Activated CD4-positive, alpha-beta memory T cell treated with anti-CD3 and anti-CD28 coated beads for 36 hours (primary cell): ENCODE measurements around the gene HRH1. TPM values are rescaled to one million over a fixed set of nuclear protein-coding genes. Genes with fewer than 3 reads are reported as not detected.
"Not testable (repeated sequence)": the region's sequence is repeated elsewhere in the genome, so short reads cannot be mapped to it uniquely, and the experiment has no call there.

Source experiments
- CTCF ChIA-PET: fragments of 350-600 bp; sonication (Branson Sonifier 250); formaldehyde crosslinking; loops from one replicate; lab custom pipeline; 2021; ENCODE audit warnings: antibody characterized with exemption, inconsistent platforms; lab: Charles Lee
- POLR2A ChIA-PET: fragments of 350-600 bp; sonication (Branson Sonifier 250); formaldehyde crosslinking; loops from one replicate; lab custom pipeline; 2021; ENCODE audit warnings: antibody characterized with exemption; lab: Charles Lee
- DNase-seq: peaks from one replicate; pipeline ENCODE4 v3.0.0-alpha.2; 2020
- H3K27ac Mint-ChIP-seq: one replicate; pipeline ENCODE4 v1.8.0; 2021; ENCODE audit warnings: mixed read lengths
- H3K27me3 Mint-ChIP-seq: one replicate; pipeline ENCODE4 v1.8.0; 2021; ENCODE audit warnings: mixed read lengths
- H3K36me3 Mint-ChIP-seq: one replicate; pipeline ENCODE4 v1.8.0; 2021; ENCODE audit warnings: mixed read lengths
- H3K4me1 Mint-ChIP-seq: one replicate; pipeline ENCODE4 v1.8.0; 2021; ENCODE audit warnings: low read depth, mixed read lengths
- H3K4me3 Mint-ChIP-seq: one replicate; pipeline ENCODE4 v1.8.0; 2021; ENCODE audit warnings: mild to moderate bottlenecking, mixed read lengths
- H3K9me3 Mint-ChIP-seq: one replicate; pipeline ENCODE4 v1.8.0; 2021; ENCODE audit warnings: mixed read lengths
- intact Hi-C: fragments of 100-400 bp; cut with micrococcal nuclease; formaldehyde crosslinking; loops from one replicate; pipeline ENCODE4 v1.15.1; 2023
- total RNA-seq, 2 experiments: library from RNA; stranded (reverse); gene quantifications; one replicate each; pipeline ENCODE4 v1.2.3, GENCODE V29; 2021

Gene HRH1
- total RNA-seq, 2 experiments from 2014 or later = 2.3 to 2.9 TPM

GRCh38 chr3:11165476-11165875 lies 11.2 kb downstream of the HRH1 start:
- intact Hi-C loops = no loop called here
- Mint-ChIP-seq H3K27ac (no peak overlapping the region), H3K36me3 (no peaks in the 10 kb centered on the region), H3K9me3 (no peaks in the 10 kb centered on the region), H3K4me1 (no peaks in the 10 kb centered on the region), H3K4me3 (no peak overlapping the region), H3K27me3 (peaks cover 14% of the 10 kb centered on the region)
- DNase-seq = no peak
- ChIA-PET CTCF (no interaction called here), POLR2A (no interaction called here)

- CTCF ChIA-PET, H3K27ac Mint-ChIP-seq, H3K4me1 Mint-ChIP-seq, POLR2A ChIA-PET, DNase-seq, H3K27me3 Mint-ChIP-seq, H3K4me3 Mint-ChIP-seq, intact Hi-C loops, H3K9me3 Mint-ChIP-seq, H3K36me3 Mint-ChIP-seq: not testable (repeated sequence)
These were observed 12.6 kb downstream of the HRH1 start for GRCh38 chr3:11166807-11167400.

GRCh38 chr3:11167590-11167989 lies 13.3 kb downstream of the HRH1 start:
- DNase-seq = no peak
- Mint-ChIP-seq H3K27ac (no peak overlapping the region), H3K36me3 (no peaks in the 10 kb centered on the region), H3K4me3 (no peak overlapping the region), H3K27me3 (peaks cover 8% of the 10 kb centered on the region), H3K9me3 (no peaks in the 10 kb centered on the region), H3K4me1 (no peaks in the 10 kb centered on the region)
- intact Hi-C loops = no loop called here
- ChIA-PET POLR2A (no interaction called here), CTCF (no interaction called here)

- ChIA-PET POLR2A (no interaction called here), CTCF (no interaction called here)
- no peaks in the 10 kb centered on the region for H3K36me3 Mint-ChIP-seq
These were observed 14.1 kb downstream of the HRH1 start for GRCh38 chr3:11168406-11168805.

GRCh38 chr3:11168881-11169805 lies 14.8 kb downstream of the HRH1 start:
- Mint-ChIP-seq H3K27me3 (peaks cover 3% of the 10 kb centered on the region), H3K4me3 (no peak overlapping the region), H3K4me1 (no peaks in the 10 kb centered on the region), H3K36me3 (no peaks in the 10 kb centered on the region), H3K9me3 (no peaks in the 10 kb centered on the region), H3K27ac (no peak overlapping the region)
- intact Hi-C loops = no loop called here
- DNase-seq = no peak
- ChIA-PET CTCF (no interaction called here), POLR2A (no interaction called here)

More at GRCh38 chr3:11168406-11168805, 14.1 kb downstream of the HRH1 start:
- no peaks in the 10 kb centered on the region for H3K9me3 Mint-ChIP-seq
- no peak overlapping the region for H3K4me3 Mint-ChIP-seq
- H3K4me1 Mint-ChIP-seq = no peaks in the 10 kb centered on the region
- intact Hi-C loops = no loop called here
- H3K27ac Mint-ChIP-seq = no peak overlapping the region
- peaks cover 3% of the 10 kb centered on the region for H3K27me3 Mint-ChIP-seq
- DNase-seq = no peak

- POLR2A ChIA-PET = no interaction called here
- Mint-ChIP-seq H3K27ac (no peak overlapping the region), H3K4me3 (no peak overlapping the region), H3K36me3 (no peaks in the 10 kb centered on the region), H3K27me3 (peaks cover 3% of the 10 kb centered on the region), H3K4me1 (no peaks in the 10 kb centered on the region), H3K9me3 (no peaks in the 10 kb centered on the region)
- CTCF ChIA-PET = interaction anchor here (1.0 kb wide), 1 partner anchor 165 kb away, joined by 4 read pairs; no protein-coding TSS in a partner anchor
- intact Hi-C loops = no loop called here
- DNase-seq = no peak
These were observed 15.9 kb downstream of the HRH1 start for GRCh38 chr3:11170052-11170770.

- H3K36me3 Mint-ChIP-seq = no peaks in the 10 kb centered on the region
- intact Hi-C loops = no loop called here
- H3K9me3 Mint-ChIP-seq = no peaks in the 10 kb centered on the region
- ChIA-PET POLR2A (no interaction called here), CTCF (no interaction called here)
- no peaks in the 10 kb centered on the region for H3K4me1 Mint-ChIP-seq
- no peak for DNase-seq
- no peak overlapping the region for H3K4me3 Mint-ChIP-seq
- peaks cover 3% of the 10 kb centered on the region for H3K27me3 Mint-ChIP-seq
- no peak overlapping the region for H3K27ac Mint-ChIP-seq
These were observed 17.9 kb downstream of the HRH1 start for GRCh38 chr3:11172096-11172690.

- Mint-ChIP-seq H3K36me3 (no peaks in the 10 kb centered on the region), H3K27me3 (peaks cover 1% of the 10 kb centered on the region), H3K4me1 (no peaks in the 10 kb centered on the region), H3K27ac (no peak overlapping the region), H3K9me3 (no peaks in the 10 kb centered on the region), H3K4me3 (no peak overlapping the region)
- no peak for DNase-seq
- intact Hi-C loops = no loop called here
- CTCF ChIA-PET = interaction anchor here (0.6 kb wide), 1 partner anchor 218 kb away, joined by 3 read pairs; no protein-coding TSS in a partner anchor
- POLR2A ChIA-PET = interaction anchor here (0.6 kb wide), 1 partner anchor 1474 kb away, joined by 3 read pairs; no protein-coding TSS in a partner anchor
These were observed 19.7 kb downstream of the HRH1 start for GRCh38 chr3:11173828-11174465.

- intact Hi-C loops = no loop called here
- no peaks in the 10 kb centered on the region for H3K36me3 Mint-ChIP-seq
- no peak for DNase-seq
- no peak overlapping the region for H3K4me3 Mint-ChIP-seq
- no peaks in the 10 kb centered on the region for H3K4me1 Mint-ChIP-seq
- H3K27me3 Mint-ChIP-seq = no peaks in the 10 kb centered on the region
- H3K9me3 Mint-ChIP-seq = no peaks in the 10 kb centered on the region
- no peak overlapping the region for H3K27ac Mint-ChIP-seq
- CTCF ChIA-PET = no interaction called here
- POLR2A ChIA-PET = no interaction called here
These were observed 24.1 kb downstream of the HRH1 start for GRCh38 chr3:11178421-11178820.

GRCh38 chr3:11184328-11184969 lies 30.2 kb downstream of the HRH1 start:
- H3K4me3 Mint-ChIP-seq, H3K27ac Mint-ChIP-seq, CTCF ChIA-PET, H3K36me3 Mint-ChIP-seq, H3K4me1 Mint-ChIP-seq, intact Hi-C loops, H3K27me3 Mint-ChIP-seq, H3K9me3 Mint-ChIP-seq, DNase-seq: not testable (repeated sequence)
- POLR2A ChIA-PET = interaction anchor here (0.7 kb wide), 1 partner anchor 293 kb away, joined by 3 read pairs; no protein-coding TSS in a partner anchor

- Mint-ChIP-seq H3K4me1 (no peaks in the 10 kb centered on the region), H3K9me3 (no peaks in the 10 kb centered on the region)
These were observed 30.9 kb downstream of the HRH1 start for GRCh38 chr3:11185144-11185543.

More at GRCh38 chr3:11185144-11185543, 30.9 kb downstream of the HRH1 start:
- POLR2A ChIA-PET = interaction anchor here (0.7 kb wide), 1 partner anchor 294 kb away, joined by 3 read pairs; no protein-coding TSS in a partner anchor
- peaks cover 7% of the 10 kb centered on the region for H3K27me3 Mint-ChIP-seq
- H3K36me3 Mint-ChIP-seq = no peaks in the 10 kb centered on the region
- no peak overlapping the region for H3K4me3 Mint-ChIP-seq
- intact Hi-C loops = no loop called here
- CTCF ChIA-PET = no interaction called here
- no peak overlapping the region for H3K27ac Mint-ChIP-seq
- no peak for DNase-seq
